Measurements from ENCODE around the gene CLSTN2.

- no peak for TF ChIP-seq ZNF782 (CRISPR knock-in tag; IDR thresholded peaks at IDR 0.05; ENCODE audit: borderline replicate concordance)
- TF ChIP-seq FOXM1 (CRISPR knock-in tag; IDR thresholded peaks at IDR 0.05), result no peak
- TF ChIP-seq, protein P1, sequence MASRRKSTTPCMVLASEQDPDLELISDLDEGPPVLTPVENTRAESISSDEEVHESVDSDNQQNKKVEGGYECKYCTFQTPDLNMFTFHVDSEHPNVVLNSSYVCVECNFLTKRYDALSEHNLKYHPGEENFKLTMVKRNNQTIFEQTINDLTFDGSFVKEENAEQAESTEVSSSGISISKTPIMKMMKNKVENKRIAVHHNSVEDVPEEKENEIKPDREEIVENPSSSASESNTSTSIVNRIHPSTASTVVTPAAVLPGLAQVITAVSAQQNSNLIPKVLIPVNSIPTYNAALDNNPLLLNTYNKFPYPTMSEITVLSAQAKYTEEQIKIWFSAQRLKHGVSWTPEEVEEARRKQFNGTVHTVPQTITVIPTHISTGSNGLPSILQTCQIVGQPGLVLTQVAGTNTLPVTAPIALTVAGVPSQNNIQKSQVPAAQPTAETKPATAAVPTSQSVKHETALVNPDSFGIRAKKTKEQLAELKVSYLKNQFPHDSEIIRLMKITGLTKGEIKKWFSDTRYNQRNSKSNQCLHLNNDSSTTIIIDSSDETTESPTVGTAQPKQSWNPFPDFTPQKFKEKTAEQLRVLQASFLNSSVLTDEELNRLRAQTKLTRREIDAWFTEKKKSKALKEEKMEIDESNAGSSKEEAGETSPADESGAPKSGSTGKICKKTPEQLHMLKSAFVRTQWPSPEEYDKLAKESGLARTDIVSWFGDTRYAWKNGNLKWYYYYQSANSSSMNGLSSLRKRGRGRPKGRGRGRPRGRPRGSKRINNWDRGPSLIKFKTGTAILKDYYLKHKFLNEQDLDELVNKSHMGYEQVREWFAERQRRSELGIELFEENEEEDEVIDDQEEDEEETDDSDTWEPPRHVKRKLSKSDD (CRISPR knock-in tag; IDR thresholded peaks at IDR 0.05; ENCODE audit: low read depth), result no peak
- no peak for TF ChIP-seq ZNF597 (CRISPR knock-in tag; IDR thresholded peaks at IDR 0.05)
- TF ChIP-seq SIX4 (CRISPR knock-in tag; IDR thresholded peaks at IDR 0.05), result no peak
- TF ChIP-seq EP300 (IDR thresholded peaks at IDR 0.05; ENCODE audit: low read depth in 2 of 2, low read length in 2 of 2), result no peak
- TF ChIP-seq EP300 (CRISPR knock-in tag; IDR thresholded peaks at IDR 0.05; ENCODE audit: borderline replicate concordance), result no peak
- no peak for TF ChIP-seq POLR2A (IDR thresholded peaks at IDR 0.05; ENCODE audit: insufficient read depth in 1 of 2, low read depth in 2 of 2, low read length in 2 of 2)
- no peak for TF ChIP-seq ZNF891 (CRISPR knock-in tag; IDR thresholded peaks at IDR 0.05)
- no peak for TF ChIP-seq PAX8 (CRISPR knock-in tag; IDR thresholded peaks at IDR 0.05; ENCODE audit: borderline replicate concordance)
- TF ChIP-seq ZNF616 (CRISPR knock-in tag; IDR thresholded peaks at IDR 0.05; ENCODE audit: low read depth), result no peak
- TF ChIP-seq, protein P2, sequence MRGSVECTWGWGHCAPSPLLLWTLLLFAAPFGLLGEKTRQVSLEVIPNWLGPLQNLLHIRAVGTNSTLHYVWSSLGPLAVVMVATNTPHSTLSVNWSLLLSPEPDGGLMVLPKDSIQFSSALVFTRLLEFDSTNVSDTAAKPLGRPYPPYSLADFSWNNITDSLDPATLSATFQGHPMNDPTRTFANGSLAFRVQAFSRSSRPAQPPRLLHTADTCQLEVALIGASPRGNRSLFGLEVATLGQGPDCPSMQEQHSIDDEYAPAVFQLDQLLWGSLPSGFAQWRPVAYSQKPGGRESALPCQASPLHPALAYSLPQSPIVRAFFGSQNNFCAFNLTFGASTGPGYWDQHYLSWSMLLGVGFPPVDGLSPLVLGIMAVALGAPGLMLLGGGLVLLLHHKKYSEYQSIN (CRISPR knock-in tag; IDR thresholded peaks at IDR 0.05; ENCODE audit: borderline replicate concordance), result no peak
- TF ChIP-seq SMC3 (IDR thresholded peaks at IDR 0.05; ENCODE audit: low read length), result no peak
- TF ChIP-seq ZMYM2 (CRISPR knock-in tag; IDR thresholded peaks at IDR 0.05), result no peak
Measured at GRCh38 chr3:139935016-139935865, at the start of gene CLSTN2.
